GM19324 (cell line): ENCODE data around the gene CAGE1.
"Not testable (repeated sequence)": the region's sequence is repeated elsewhere in the genome, so short reads cannot be mapped to it uniquely, and the experiment has no call there.

Source experiments
- ATAC-seq: cut with Tn5 transposase; IDR thresholded peaks from one replicate; pipeline ENCODE4 v1.9.1; 2021; ENCODE audit warnings: mild to moderate bottlenecking, moderate library complexity; ENCODE audit not compliant: unreplicated experiment, low FRiP score

Gene CAGE1

GRCh38 chr6:7410851-7411250 lies 21.3 kb upstream of the CAGE1 start:
- ATAC-seq, result no peak

DNA sequence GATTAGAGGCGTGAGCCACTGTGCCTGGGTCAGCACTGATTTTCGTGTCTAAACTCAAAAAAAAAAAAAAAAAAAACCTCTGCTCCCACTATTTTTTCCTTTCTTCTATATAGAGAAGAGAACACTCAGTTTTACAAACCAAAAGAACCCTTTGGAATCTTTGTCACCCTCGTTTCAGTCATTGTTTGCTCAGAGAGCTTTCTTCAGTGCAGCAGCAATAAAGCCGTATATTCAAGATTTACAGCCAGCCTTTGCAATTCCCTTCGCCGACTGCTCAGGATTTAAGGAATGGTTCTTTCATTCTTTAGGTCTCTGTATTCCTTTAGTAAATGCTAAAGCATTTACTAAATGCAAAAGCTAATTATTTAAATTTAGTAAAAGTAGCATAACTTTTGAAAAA lies 20.2 kb upstream of the CAGE1 start:
- ATAC-seq, result no peak

DNA sequence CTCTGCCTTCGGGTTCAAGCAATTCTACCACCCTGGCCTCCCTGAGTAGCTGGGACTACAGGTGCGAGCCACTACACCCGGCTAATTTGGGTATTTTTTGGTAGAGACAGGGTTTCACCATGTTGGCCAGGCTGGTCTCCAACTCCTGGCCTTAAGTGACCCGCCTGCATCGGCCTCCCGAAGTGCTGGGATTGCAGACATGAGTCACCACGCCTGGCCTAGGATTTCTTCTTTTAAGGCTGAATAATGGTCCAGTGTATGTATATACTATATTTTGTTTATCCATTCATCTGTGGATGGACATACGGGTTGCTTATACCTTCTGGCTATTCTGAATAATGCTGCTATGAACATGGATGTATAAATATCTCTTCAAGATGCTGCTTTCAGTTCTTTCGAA lies 17.2 kb upstream of the CAGE1 start:
- ATAC-seq, result no peak

DNA sequence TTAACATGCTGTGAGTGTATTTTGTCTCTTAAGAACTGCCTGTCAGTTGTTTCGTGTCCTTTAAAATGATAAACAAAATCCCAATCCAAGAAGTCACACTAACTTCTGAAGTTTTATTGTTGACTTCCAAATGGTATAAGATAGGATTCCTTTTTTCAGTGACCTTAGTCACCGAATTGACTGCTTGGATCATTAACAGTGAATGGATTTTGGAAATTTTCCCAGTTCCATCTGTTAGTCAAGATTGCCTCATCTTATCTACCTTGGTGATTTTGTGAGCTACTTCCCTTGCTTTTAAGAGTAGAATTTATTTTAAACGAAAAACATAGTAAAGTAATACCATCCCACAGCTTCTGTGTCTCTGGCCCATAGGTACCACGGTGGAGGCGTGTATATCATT lies 15.0 kb upstream of the CAGE1 start:
- ATAC-seq, result no peak

- ATAC-seq, result no peak
Measured at GRCh38 chr6:7402716-7403115, 13.2 kb upstream of the CAGE1 start.

DNA sequence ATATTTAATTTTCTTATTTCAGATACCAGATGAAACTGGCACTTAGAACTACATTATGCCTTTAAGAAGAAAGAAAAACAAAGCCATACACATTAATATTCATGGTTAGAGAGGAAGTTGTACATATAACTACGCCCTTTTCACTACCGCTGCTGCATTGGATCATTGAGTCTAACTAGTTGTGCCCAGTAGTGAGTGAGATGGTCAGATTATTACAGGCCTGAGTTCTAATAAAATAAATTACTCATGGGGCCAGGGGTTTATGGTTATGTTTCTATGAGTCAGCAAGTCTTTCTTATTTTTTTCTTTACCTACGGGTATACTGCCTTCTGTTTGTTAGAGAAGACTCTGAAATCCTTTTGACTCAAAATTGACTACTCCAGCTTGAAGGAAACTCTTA lies 11.5 kb upstream of the CAGE1 start:
- ATAC-seq, result no peak

GRCh38 chr6:7392402-7392801 lies 2.9 kb upstream of the CAGE1 start:
- no peak for ATAC-seq

- ATAC-seq, result no peak
Measured at GRCh38 chr6:7391151-7391550, 1.6 kb upstream of the CAGE1 start.

DNA sequence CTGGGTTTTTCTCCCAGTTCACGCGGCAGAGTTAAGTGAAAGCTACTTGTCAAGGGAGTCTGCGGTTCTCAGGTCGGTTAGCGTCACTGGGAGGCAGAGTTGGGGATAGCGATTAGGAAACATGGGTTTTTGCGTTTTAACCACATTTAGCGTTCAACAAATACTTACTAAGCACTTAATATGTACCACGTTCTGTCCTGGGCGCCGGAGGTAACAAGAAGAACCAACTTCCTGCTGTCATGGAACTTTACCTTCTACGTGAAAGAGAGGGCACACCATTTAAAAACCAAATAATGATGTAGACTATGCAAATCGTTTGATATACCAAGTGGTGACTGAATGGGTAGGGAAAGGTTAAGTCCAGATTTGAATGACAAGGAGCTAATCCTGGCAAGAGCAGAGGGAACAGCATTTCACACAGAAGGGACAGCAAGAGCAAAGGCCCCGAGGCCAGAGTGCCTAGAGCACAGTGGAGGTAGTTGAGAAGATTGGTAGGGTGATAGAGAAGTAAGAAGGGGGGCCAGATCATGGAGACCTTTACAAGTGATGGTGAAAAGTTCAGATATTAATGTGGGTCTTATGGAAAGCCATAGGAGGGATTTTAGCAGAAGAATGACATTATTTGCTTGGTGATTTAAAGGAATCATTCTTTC lies 810 bp upstream of the CAGE1 start:
- ATAC-seq, result no peak

- no peak for ATAC-seq
Measured at GRCh38 chr6:7389162-7389450, 436 bp downstream of the CAGE1 start.

- ATAC-seq, result no peak
Measured at GRCh38 chr6:7381092-7381491, 8.4 kb downstream of the CAGE1 start.

DNA sequence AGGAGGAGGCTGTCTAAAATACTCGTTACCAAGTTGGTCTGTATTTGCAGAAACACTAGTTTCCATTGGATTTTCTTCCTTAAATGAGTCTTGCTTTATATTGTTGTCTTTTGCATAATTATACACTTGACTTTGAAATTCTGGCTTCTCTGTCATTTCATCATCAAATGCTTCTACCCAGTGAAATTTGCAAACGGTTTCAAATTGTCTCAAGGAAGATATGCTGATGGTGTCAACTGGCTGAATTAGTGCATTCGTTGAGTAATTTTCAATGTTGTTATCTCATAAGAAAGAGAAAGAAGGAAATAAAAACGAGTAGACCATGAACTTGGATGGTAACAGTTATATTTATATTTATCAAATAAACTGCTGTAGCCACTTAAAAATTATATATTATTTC lies 10.8 kb downstream of the CAGE1 start:
- ATAC-seq, result no peak

GRCh38 chr6:7377961-7378360 lies 11.6 kb downstream of the CAGE1 start:
- ATAC-seq, result no peak

DNA sequence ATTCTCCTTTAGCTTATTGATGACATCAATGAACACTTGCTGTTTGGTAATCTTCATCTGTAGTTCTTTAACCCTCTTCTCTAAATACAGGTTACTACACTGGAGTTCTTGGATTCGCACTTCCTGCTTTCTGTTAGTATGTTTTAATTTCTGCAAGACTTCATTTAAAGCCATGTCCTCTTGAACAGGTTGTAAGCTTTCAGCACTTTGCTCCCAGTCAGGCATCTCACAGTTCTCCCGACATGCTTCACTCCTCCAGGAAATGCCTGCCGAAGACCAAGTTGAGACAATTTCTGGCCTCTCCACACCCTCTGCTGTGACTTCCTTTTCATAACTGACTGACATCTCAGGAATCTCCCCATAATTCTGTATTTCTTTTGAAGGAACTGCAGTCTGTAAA lies 15.8 kb downstream of the CAGE1 start:
- no peak for ATAC-seq

DNA sequence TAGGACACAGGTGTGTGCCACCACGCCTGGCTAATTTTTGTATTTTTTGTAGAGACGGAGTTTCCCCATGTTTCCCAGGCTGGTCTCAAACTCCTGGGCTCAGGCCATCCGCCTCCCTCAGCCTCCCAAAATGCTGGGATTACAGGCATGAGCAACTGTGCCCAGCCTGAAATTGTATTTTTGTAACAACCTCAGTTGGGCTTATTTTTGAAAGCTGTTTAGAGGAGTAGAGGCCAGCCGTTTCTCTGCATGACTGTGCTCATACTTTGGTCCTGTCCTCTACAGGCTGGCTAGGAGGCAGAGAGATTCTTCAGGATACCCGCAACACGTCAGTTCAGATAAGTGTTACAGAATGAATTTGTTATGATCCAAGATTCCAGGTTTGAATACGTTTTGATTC lies 22.1 kb downstream of the CAGE1 start:
- no peak for ATAC-seq

DNA sequence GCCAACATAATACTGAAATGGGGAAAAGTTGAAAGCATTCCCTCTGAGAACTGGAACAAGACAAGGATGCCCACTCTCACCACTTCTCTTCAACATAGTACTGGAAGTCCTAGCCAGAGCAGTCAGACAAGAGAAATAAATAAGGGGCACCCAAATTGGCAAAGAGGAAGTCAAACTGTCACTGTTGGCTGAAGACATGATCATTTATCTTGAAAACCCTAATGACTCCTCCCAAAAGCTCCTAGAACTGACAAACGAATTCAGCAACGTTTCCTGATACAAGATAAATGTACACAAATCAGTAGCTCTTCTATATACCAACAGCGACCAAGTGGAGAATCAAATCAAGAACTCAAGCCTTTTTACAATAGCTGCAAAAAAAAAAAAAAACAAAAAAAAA lies 37.6 kb downstream of the CAGE1 start:
- not testable (repeated sequence) for ATAC-seq

DNA sequence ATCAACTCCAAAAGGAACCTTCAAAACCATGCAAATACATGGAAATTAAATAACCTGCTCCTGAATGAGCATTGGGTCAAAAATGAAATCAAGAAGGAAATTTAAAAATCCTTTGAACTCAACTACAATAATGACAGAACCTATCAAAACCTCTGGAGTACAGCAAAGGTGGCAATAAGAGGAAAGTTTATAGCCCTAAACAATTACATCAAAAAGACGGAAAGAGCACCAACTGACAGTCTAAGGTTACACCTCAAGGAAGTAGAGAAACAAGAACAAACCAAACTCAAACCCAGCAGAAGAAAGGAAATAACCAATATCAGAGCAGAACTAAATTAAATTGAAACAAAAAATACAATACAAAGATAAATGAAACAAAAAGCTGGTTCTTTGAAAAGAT lies 39.0 kb downstream of the CAGE1 start:
- not testable (repeated sequence) for ATAC-seq

- not testable (repeated sequence) for ATAC-seq
Measured at GRCh38 chr6:7347551-7347997, 42.0 kb downstream of the CAGE1 start.

DNA sequence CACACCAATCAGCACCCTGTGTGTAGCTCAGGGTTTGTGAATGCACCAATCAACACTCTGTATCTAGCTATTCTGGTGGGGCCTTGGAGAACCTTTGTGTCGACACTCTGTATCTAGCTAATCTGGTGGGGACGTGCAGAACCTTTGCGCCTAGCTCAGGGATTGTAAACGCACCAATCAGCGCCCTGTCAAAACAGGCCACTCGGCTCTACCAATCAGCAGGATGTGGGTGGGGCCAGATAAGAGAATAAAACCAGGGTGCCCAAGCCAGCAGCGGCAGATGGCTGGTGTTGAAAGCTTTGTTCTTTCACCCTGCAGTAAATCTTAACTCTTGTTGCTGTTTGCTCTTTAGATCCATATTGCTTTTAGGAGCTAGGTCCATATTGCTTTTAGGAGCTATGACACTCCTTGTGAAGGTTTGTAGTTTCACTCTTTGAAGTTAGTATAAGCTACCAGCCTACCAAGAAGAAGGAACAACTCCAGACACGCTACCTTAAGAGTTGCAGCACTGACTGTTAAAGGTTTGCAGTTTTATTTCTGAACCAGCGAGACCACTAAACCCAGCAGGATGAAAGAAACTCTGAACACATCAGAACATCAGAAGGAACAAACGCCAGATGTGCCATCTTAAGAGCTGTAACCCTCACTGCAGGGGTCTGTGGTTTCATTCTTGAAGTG lies 44.6 kb downstream of the CAGE1 start:
- ATAC-seq, result not testable (repeated sequence)

DNA sequence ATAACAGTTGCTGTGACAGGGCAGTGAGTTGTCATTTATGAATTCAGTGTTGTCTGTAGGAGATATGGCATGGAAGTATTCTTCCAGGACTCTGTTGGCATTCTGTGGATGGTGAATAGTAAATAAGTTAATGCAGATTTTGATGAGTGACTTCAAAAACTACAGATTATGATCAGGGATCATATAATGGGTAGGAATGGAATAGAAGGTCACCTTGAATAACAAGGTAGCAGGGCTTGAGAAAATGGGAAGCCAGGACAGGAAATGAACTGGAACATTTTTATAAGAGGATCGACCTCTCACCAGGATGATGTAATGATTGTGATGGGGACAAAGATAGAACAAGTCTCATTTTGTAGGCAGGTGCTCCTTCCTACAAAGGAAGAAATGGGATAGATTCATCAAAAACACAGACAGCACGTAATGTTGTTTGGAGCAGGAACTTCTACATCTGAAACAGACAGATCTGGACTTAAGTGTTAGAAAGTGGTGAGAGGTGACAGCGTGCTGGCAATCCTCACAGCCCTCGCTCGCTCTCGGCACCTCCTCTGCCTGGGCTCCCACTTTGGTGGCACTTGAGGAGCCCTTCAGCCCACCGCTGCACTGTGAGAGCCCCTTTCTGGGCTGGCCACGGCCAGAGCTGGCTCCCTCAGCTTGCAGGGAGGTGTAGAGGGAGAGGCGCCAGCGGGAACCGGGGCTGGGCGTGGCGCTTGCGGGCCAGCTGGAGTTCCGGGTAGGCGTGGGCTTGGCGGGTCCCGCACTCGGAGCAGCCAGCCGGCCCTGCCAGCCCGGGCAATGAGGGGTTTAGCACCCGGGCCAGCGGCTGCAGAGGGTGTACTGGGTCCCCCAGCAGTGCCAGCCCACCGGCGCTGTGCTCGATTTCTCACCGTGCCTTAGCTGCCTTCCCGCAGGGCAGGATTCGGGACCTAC lies 45.7 kb downstream of the CAGE1 start:
- ATAC-seq, result no peak

- ATAC-seq, result no peak
Measured at GRCh38 chr6:7341989-7342742, 47.4 kb downstream of the CAGE1 start.
